HL-60/S4 treated with phorbol 12-myristate 13-acetate at 8.2 ng/mL for 4 days and 3 days (cell line): Measurements from ENCODE around the gene DLD.
"Not testable (repeated sequence)": the region's sequence is repeated elsewhere in the genome, so short reads cannot be mapped to it uniquely, and the experiment has no call there.

Source experiments
- in situ Hi-C: fragments of 300-500 bp; cut with MboI; formaldehyde crosslinking; loops from 2 replicates; pipeline ENCODE4 v1.15.0; 2022; ENCODE audit warnings: low sequenced_read_pairs

The DLD gene

GRCh38 chr7:107890962-107891635 is at the start of gene DLD:
Gene DLD, plus strand, starts transcription at chr7:107891183. Its CDS starts 68 bp downstream, at chr7:107891251.
- in situ Hi-C loops = no loop called here

DNA sequence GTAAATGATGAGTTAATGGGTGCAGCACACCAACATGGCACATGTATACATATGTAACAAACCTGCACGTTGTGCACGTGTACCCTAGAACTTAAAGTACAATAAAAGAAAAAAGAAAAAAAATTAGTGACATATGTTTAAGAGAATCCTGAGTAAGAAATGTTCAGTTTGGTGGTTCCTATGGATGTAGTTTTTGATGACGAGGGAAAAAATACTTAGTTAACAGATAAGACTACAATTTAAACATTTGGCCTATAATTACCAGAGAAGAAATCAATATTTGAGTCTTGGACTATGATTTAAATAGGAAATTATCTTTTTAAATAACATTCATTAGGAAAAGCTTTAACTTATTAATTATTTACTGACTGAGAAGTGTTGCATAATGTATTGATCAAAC is 48.8 kb upstream of the DLD start:
- in situ Hi-C loops = no loop called here

GRCh38 chr7:107843184-107843583 is 47.8 kb upstream of the DLD start:
- in situ Hi-C loops = no loop called here

DNA sequence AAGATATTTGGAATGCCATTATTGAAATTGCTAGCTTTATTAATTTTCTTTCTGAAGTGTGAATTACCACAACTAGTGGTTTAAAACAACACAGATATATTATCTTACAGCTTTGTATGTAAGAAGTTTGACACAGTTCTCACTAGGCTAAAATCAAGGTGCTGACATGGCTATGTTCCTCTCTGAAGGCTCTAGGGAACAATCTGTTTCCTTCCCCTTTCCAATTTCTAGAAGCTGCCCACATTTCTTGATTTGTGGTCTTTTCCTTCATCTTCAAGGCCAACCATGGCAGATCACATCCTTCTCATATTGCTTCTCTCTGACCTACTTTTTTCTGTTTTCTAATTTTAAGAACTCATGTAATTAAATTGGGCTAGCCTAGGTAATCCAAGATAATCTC is 44.7 kb upstream of the DLD start:
- in situ Hi-C loops = no loop called here

GRCh38 chr7:107847168-107847835 is 43.7 kb upstream of the DLD start:
- in situ Hi-C loops = no loop called here

DNA sequence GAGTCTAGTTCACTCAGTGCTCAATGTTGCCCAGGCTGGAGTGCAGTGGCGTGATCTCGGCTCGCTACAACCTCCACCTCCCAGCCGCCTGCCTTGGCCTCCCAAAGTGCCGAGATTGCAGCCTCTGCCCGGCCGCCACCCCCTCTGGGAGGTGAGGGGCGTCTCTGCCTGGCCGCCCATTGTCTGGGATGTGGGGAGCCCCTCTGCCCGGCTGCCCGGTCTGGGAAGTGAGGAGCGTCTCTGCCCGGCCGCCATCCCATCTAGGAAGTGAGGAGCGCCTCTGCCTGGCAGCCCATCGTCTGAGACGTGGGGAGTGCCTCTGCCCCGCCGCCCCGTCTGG is 43.2 kb upstream of the DLD start:
- in situ Hi-C loops = not testable (repeated sequence)

- in situ Hi-C loops = not testable (repeated sequence)
These were observed 42.8 kb upstream of the DLD start for GRCh38 chr7:107848211-107848610.

- in situ Hi-C loops = no loop called here
These were observed 40.8 kb upstream of the DLD start for GRCh38 chr7:107850216-107850615.

GRCh38 chr7:107850643-107851042 is 40.3 kb upstream of the DLD start:
- in situ Hi-C loops = no loop called here

DNA sequence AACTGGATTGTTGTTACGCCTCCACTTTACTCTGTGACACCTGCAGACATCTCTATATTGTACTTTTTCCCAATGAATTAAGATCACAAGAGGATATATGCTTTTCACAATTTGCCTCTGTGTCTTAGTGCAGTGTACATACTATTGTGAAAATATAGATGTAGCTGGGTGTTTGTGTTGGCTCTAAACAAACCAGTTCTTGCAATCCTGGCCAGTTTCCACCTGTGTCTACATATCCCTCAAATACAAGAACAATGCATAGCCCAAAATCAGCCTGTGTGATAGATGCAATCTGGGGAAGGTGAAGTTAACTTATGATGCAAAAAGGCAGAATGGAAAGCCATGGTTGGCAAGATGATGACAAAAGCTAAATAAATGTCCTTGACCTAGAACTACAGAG is 36.5 kb upstream of the DLD start:
- in situ Hi-C loops = no loop called here

DNA sequence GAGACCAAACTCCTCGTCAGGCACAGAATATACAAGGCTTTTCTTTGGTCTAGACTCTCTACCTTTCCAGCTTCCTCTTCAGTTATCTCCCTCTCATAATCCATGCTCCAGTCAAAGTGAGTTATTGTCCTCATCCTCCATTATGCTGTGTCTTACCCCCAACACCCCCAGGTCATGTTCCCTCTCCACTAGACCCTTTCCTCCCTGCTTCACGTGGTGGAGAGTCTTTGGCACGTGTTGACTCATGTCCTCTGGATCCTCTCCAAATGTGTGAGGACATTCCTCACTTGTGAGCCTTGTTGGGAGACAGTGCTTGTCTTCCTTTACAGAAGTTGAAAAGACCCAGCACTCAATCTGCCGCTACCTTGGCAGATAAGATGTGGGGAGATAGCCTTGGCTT is 36.0 kb upstream of the DLD start:
- in situ Hi-C loops = no loop called here

- in situ Hi-C loops = no loop called here
These were observed 34.0 kb upstream of the DLD start for GRCh38 chr7:107856806-107857540.

- in situ Hi-C loops = no loop called here
These were observed 33.5 kb upstream of the DLD start for GRCh38 chr7:107857541-107857912.

DNA sequence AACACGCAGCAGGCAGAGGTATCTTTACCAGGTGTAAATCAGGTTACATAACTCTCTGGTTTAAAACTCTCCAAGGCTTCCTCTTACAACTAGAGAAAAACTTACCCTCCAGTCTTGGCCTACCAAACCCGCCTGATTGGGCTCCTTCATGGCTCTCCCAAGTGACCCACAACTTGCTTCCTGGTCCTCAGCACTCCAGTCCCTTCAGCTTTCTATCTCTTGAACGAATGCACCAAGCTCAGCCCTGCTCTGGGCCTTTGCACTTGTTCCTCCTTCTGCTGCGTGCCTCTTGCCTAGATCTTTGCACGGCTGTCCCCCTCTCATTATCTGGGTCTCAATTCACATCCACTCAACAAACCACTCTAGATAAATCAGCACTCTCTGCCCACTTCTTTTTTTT is 32.7 kb upstream of the DLD start:
- in situ Hi-C loops = no loop called here

DNA sequence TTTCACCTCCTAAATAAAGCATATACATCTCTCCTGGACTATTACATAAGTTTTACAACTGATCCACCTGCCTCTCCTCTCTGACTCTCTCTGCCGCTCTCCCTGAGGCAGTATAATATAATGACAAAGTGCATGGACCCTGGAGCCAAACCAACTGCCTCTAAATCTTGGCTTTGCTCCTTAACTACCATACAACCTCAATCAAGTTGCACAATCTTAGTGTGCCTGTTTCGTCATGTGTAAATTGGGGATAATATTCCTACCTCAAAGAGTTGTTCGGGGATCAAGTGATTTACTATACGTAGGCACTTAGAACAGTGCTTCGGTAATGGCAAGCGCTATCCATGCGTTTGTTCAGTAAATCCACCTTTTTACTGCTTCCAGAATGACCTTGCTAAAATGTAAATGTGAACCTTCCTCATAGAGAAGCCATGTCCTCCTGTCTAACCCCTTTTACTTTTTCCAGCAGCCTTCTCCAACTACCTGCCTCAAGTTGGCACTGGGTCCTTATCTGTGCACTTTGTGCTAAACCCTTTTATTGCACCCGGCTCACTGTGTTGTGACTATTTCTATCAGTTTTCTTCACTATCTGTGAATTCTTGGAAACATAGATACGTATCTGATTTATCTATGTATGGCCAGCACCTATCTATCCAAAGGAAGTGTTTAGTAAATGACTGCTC is 30.6 kb upstream of the DLD start:
- in situ Hi-C loops = no loop called here

DNA sequence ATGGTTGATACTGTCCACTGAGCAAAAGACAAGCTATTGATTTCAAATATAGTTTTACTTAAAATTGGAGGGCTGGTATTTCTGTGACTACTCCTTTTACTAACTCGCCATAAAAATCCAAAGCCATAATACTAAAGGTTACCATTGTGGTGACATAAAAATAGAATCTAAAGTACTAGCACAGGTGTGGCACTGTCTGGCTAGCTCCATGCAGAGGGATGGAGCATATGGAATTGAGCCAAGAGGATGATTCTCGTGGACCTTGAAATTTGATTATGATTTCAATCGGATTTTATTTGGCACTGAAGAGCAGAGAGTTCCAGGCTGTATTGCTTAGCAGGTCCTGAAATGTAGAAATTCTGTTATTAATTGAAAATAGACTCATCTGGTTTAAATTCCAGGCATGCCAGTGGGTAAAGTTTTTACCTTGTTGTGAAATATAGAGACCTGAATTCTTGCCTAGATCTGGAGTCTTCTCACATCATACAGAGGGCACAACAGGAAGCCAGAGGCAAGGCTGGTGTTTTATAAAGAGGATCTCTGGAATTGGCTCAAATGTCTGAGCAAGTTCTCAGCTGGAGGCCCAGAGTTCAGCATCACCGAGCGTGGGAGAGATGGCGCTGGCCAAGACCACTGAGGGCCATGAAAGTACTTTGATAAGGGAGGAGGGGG is 29.9 kb upstream of the DLD start:
- in situ Hi-C loops = no loop called here

DNA sequence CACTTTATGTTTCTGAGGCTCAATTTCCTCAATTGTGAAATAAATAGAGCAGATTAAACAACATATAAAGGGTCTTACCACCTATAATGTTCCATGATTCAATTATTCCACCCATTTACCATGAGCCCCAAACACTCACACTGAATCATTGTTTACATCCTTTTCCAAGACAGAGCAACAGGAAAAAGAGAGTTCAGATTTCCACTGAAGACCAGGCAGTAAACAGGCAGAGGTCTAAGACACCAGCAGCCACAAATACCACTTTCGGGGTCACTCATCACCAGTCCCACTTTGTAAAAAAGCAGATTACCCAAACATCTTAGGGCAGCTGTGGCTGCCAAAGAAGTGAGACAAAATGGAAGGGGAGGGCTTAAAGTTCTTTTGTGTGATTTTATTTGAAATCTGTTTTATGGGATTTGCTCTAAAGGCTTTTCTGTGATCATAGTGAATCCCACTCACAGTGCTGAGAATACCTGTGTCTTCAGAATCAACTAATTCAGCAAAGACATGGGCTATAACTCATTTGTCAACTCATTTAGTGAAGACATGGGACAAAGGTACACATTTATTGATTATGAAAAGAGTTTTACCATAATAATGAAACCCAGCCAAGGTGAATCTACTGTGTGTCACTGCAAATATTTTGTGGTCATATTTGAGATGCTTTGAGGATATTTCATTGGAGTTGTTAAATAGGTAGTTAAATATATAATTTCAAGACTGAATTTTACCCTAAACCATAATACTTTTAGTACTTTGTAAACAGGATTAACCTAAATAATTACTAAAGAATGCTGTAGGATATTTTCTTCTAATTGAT is 24.8 kb upstream of the DLD start:
- in situ Hi-C loops = no loop called here

DNA sequence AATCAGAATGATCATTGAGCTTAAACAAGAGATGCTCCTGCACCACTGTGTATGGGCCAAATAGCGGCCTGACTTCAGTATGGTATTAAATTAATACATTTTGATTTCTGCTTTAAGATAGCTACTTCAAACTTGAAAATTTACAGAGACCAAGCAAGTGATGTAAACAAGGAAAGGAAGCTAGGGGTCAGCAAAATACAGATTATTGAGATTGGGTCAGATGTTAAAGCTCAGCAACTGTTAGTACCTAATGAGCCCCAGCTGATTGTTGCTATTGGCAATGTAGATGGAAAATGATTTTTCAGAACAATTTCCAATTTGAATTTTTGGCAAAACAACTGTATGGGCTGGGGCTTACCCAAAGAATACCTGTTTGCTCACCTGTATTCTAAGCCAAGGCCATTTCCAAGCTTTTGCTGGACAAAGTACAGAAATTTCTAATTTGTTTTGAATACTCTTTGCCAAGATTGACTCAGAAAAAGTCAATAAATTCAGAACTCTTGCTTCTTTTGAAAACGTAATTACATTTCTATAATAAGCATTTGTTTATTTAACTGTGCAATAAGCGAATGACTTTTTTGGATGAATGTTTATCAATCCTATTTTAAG is 23.0 kb upstream of the DLD start:
- in situ Hi-C loops = no loop called here

GRCh38 chr7:107870427-107871000 is 20.5 kb upstream of the DLD start:
- in situ Hi-C loops = no loop called here

DNA sequence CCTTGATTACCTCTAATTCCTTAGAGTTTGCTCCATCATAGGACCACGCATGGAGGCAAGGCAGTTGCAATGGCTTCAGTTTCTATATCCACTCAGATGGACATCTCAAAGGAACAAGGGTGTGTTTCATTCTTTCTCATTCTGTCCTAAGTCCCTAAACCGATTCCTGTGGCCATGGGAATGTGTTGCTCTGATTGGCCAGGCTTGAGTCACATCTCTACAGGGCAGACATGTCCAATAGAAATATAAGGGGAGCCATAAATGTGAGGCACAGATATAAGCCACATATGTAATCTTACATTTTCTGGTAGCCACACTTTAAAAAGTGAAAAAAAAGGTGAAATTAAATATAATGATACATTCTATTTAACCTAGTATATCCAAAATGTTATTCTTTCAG is 16.9 kb upstream of the DLD start:
- in situ Hi-C loops = no loop called here
